T-cell (primary cell): ENCODE measurements around the gene ACAN. TPM values are rescaled to one million over a fixed set of nuclear protein-coding genes. Genes with fewer than 3 reads are reported as not detected.

Source experiments
- ATAC-seq, 4 experiments: fragments of 200-7000 bp in 3 of 4; fragments of 150-1000 bp in 1 of 4; cut with Tn5 transposase; replicated peaks in 1 of 4; 1 replicate in 3 of 4; 2 replicates in 1 of 4; pipeline ENCODE4 v1.10.0; 2021; ENCODE audit warnings: moderate library complexity in 3 of 4, mild to moderate bottlenecking in 2 of 4, moderate number of reproducible peaks in 1 of 4
- CTCF ChIA-PET, 2 donors: fragments of 300-600 bp; sonication (Branson Sonifier 250); formaldehyde crosslinking; loops; one replicate each; lab custom pipeline; 2022; ENCODE audit warnings: antibody characterized with exemption in 2 of 2; lab: Charles Lee
- POLR2A ChIA-PET, 2 donors: fragments of 300-600 bp; sonication (Branson Sonifier 250); formaldehyde crosslinking; loops; one replicate each; lab custom pipeline; 2022; ENCODE audit warnings: antibody characterized with exemption in 2 of 2; lab: Charles Lee
- DNase-seq, 35 experiments: peaks; one replicate each; pipeline versions ENCODE4 v3.0.0 to v3.0.0-alpha.2; 2013 to 2023
- H3K27ac ChIP-seq: one replicate; pipeline ENCODE4 v1.5.1; 2013; ENCODE audit warnings: low read length
- H3K27me3 ChIP-seq, 2 experiments: replicated peaks in 1 of 2; 1 replicate in 1 of 2; 2 replicates in 1 of 2; pipeline versions ENCODE4 v1.6.1 to v1.7.0; 2013; ENCODE audit warnings: low read length in 1 of 2, mixed read lengths in 1 of 2; ENCODE audit not compliant: control insufficient read depth in 2 of 2, insufficient read depth in 2 of 2; ENCODE audit errors: extremely low read depth in 1 of 2
- H3K36me3 ChIP-seq, 2 donors: 1 replicate in 1 of 2; 2 replicates in 1 of 2; pipeline versions ENCODE4 v1.6.1 to v1.7.0; 2013; ENCODE audit warnings: low read length in 1 of 2; ENCODE audit not compliant: control insufficient read depth in 2 of 2, insufficient read depth in 1 of 2; ENCODE audit errors: extremely low read depth in 1 of 2
- H3K4me1 ChIP-seq, 2 experiments: 1 replicate in 1 of 2; 2 replicates in 1 of 2; pipeline versions ENCODE4 v1.6.1 to v1.7.0; 2013; ENCODE audit warnings: low read length in 2 of 2, mixed read lengths in 1 of 2; ENCODE audit not compliant: insufficient read depth in 2 of 2, control insufficient read depth in 1 of 2; ENCODE audit errors: extremely low read depth in 1 of 2
- H3K4me3 ChIP-seq, 2 donors: 1 replicate in 1 of 2; 2 replicates in 1 of 2; pipeline versions ENCODE4 v1.5.1 to v1.7.0; 2013; ENCODE audit warnings: mild to moderate bottlenecking in 2 of 2, low read length in 1 of 2, moderate library complexity in 1 of 2; ENCODE audit not compliant: control insufficient read depth in 1 of 2; ENCODE audit errors: extremely low read depth in 1 of 2
- H3K9me3 ChIP-seq: 2 replicates; pipeline ENCODE4 v1.7.0; 2013
- H3K27ac Mint-ChIP-seq, 2 donors: one replicate each; pipeline ENCODE4 v1.8.0; 2020 to 2021; ENCODE audit warnings: mild to moderate bottlenecking in 2 of 2, mixed read lengths in 2 of 2
- H3K27me3 Mint-ChIP-seq, 2 donors: one replicate each; pipeline ENCODE4 v1.8.0; 2021 to 2022; ENCODE audit warnings: mixed read lengths in 2 of 2
- H3K36me3 Mint-ChIP-seq: one replicate; pipeline ENCODE4 v1.8.0; 2021; ENCODE audit warnings: mixed read lengths
- H3K4me1 Mint-ChIP-seq, 3 donors: one replicate each; pipeline ENCODE4 v1.8.0; 2020 to 2022; ENCODE audit warnings: mixed read lengths in 3 of 3, mild to moderate bottlenecking in 1 of 3
- H3K4me3 Mint-ChIP-seq, 3 donors: one replicate each; pipeline ENCODE4 v1.8.0; 2020 to 2022; ENCODE audit warnings: mild to moderate bottlenecking in 3 of 3, mixed read lengths in 3 of 3, moderate library complexity in 3 of 3
- H3K9me3 Mint-ChIP-seq, 3 donors: one replicate each; pipeline ENCODE4 v1.8.0; 2020 to 2022; ENCODE audit warnings: mixed read lengths in 3 of 3
- WGBS: methylation state at CpG from one replicate; pipeline ENCODE4 v1.1.5; 2013; ENCODE audit warnings: missing lambda C conversion rate; ENCODE audit not compliant: insufficient coverage; 5-methylcytosine and 5-hydroxymethylcytosine counted together
- total RNA-seq, 35 experiments: library from RNA in 6 of 35; stranded (reverse) in 6 of 35; fragments of 120-200 nt in 1 of 35; gene quantifications; one replicate each; pipeline versions ENCODE4 v1.2.1 to v1.2.4 and lab custom pipeline; 2013 to 2026

Gene ACAN
- total RNA-seq, 5 donors from 2014 or later (not counting 1 experiment from before 2014, with no cell fraction given): not detected

- H3K27me3 Mint-ChIP-seq: peaks cover 0 to 4% of the 10 kb centered on the region in 2 donors
These were observed 110.0 kb downstream of the ACAN start, which contains the start of gene MFGE8 for GRCh38 chr15:88913017-88913849. Gene MFGE8, minus strand, starts transcription at chr15:88913379. Its CDS starts 60 bp downstream, at chr15:88913319.

DNA sequence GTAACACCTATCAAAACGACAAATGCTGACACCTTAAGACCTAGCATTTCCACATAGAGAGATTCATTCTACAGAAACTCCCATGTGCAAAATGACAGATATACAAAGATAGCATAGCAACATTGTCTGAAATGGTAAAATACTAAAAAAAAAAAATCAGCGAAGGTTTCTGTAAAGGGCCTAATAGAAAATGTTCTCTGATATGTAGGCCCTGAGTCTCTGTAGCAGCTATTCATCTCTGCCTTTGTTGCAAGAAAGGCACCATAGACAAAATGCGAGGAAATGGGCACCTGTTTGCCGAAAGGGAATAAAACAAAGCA, 110.6 kb downstream of the ACAN start:
- H3K27me3 Mint-ChIP-seq: peaks cover under 1 to 4% of the 10 kb centered on the region in 2 donors
- ATAC-seq: no peak
- no CpG with 5 or more reads among the region's 4 CpGs for WGBS
- H3K4me3 Mint-ChIP-seq: peak overlapping the region; percentile 88 to 99 (median 97)
- CTCF ChIA-PET: interaction anchor here in 1 of 2 donors (2.5 kb wide), 1 partner anchor 9 kb away, joined by 9 read pairs; no protein-coding TSS in a partner anchor
- Histone ChIP-seq H3K36me3 (peaks cover 0 to 6% of the 10 kb centered on the region in 2 donors), H3K4me1 (peaks cover 5 to 20% of the 10 kb centered on the region in 2 experiments), H3K27ac (peak overlapping the region; percentile 32), H3K27me3 (peaks cover 0 to 5% of the 10 kb centered on the region in 2 experiments), H3K4me3 (peak overlapping the region; percentile 75), H3K9me3 (no peaks in the 10 kb centered on the region)
- no peaks in the 10 kb centered on the region for H3K9me3 Mint-ChIP-seq
- H3K27ac Mint-ChIP-seq: peak overlapping the region; percentile 87 to 91
- H3K4me1 Mint-ChIP-seq: peaks cover 25 to 39% (median 34%) of the 10 kb centered on the region in 3 donors
- H3K36me3 Mint-ChIP-seq: peaks cover 6% of the 10 kb centered on the region
- no peak for DNase-seq
- POLR2A ChIA-PET: no interaction called here

More at GRCh38 chr15:88913017-88913849, 110.0 kb downstream of the ACAN start, which contains the start of gene MFGE8:
- peaks cover 6% of the 10 kb centered on the region for H3K36me3 Mint-ChIP-seq
- H3K27ac ChIP-seq: peak within 1 kb of the TSS; percentile 43
- H3K27me3 ChIP-seq: peaks cover 0 to 5% of the 10 kb centered on the region in 2 experiments
- H3K27ac Mint-ChIP-seq: peak within 1 kb of the TSS; percentile 87 to 91
- peaks cover 0 to 8% of the 10 kb centered on the region in 2 donors for H3K36me3 ChIP-seq
- peaks cover 5 to 20% of the 10 kb centered on the region in 2 experiments for H3K4me1 ChIP-seq
- ChIA-PET POLR2A (no interaction called here), CTCF (no interaction called here)
- H3K9me3 Mint-ChIP-seq: no peaks in the 10 kb centered on the region
- peak within 1 kb of the TSS; percentile 75 for H3K4me3 ChIP-seq
- peaks cover 25 to 39% (median 32%) of the 10 kb centered on the region in 3 donors for H3K4me1 Mint-ChIP-seq
- H3K4me3 Mint-ChIP-seq: peak within 1 kb of the TSS; percentile 88 to 99 (median 97)
- no peaks in the 10 kb centered on the region for H3K9me3 ChIP-seq
- DNase-seq (peak; percentile 30 to 80 (median 65)), ATAC-seq (peak; percentile 92 to 95 (median 94))
- WGBS: under 1% methylated on average over 43 of the region's 67 CpGs

DNA sequence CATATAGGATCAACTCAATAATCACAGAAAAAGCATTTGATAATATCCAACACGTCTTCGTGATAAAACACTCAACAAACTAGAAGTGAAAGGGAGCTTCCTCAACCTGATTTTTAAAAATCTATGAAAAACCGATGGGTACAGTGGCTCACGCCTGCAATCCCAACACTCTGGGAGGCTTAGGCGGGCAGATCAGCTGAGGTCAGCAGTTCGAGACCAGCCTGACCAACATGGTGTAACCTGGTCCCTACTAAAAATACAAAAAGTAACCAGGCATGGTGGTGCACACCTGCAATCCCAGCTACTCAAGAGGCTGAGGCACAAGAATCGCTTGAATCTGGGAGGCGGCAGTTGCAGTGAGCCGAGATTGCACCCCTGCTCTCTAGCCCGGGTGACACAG, 112.1 kb downstream of the ACAN start:
- ATAC-seq: no peak
- Mint-ChIP-seq H3K9me3 (no peaks in the 10 kb centered on the region), H3K4me3 (no peak overlapping the region), H3K36me3 (no peaks in the 10 kb centered on the region), H3K4me1 (peaks cover 25 to 30% (median 28%) of the 10 kb centered on the region in 3 donors), H3K27ac (no peak overlapping the region), H3K27me3 (peaks cover 5 to 6% of the 10 kb centered on the region in 2 donors)
- ChIA-PET CTCF (interaction anchor here in 1 of 2 donors (2.5 kb wide), 1 partner anchor 10 kb away, joined by 9 read pairs; no protein-coding TSS in a partner anchor), POLR2A (no interaction called here)
- Histone ChIP-seq H3K4me3 (no peak overlapping the region), H3K36me3 (no peaks in the 10 kb centered on the region), H3K9me3 (no peaks in the 10 kb centered on the region), H3K27me3 (peaks cover 0 to 8% of the 10 kb centered on the region in 2 experiments), H3K4me1 (peaks cover 5 to 20% of the 10 kb centered on the region in 2 experiments), H3K27ac (no peak overlapping the region)
- 100% methylated on average over 5 of the region's 10 CpGs for WGBS
- no peak for DNase-seq

DNA sequence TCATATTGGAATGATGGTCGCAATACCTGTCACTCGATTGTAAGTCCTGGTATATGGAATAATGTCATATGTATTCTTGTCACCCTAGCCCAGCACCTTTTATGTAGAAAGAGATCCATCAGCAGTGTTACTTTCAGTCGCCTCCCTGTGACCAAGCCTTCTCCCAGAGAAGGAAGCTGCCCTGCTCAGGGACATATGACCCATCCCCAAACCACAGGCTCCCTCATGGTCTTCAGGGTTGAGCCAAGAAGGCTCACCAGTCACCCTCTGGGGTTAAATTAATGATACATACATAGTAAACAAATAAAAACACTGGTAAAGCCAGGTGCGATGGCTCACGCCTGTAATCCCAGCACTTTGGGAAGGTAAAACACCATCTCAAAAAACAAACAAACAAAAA, 114.5 kb downstream of the ACAN start:
- Histone ChIP-seq H3K27ac (no peak overlapping the region), H3K4me1 (peaks cover 3 to 6% of the 10 kb centered on the region in 2 experiments), H3K9me3 (no peaks in the 10 kb centered on the region), H3K27me3 (peaks cover 3 to 12% of the 10 kb centered on the region in 2 experiments), H3K36me3 (no peaks in the 10 kb centered on the region), H3K4me3 (no peak overlapping the region)
- ChIA-PET CTCF (interaction anchor here (0.7 to 1.3 kb wide), 3 partner anchors 13 to 447 kb away, joined by 3 read pairs; no protein-coding TSS in a partner anchor), POLR2A (no interaction called here)
- whole genome bisulfite sequencing: 92% methylated on average over 2 of the region's 5 CpGs
- DNase-seq (no peak), ATAC-seq (no peak)
- H3K36me3 Mint-ChIP-seq: no peaks in the 10 kb centered on the region
- H3K27ac Mint-ChIP-seq: no peak overlapping the region
- no peak overlapping the region for H3K4me3 Mint-ChIP-seq
- no peaks in the 10 kb centered on the region for H3K9me3 Mint-ChIP-seq
- H3K27me3 Mint-ChIP-seq: peaks cover 7 to 10% of the 10 kb centered on the region in 2 donors
- H3K4me1 Mint-ChIP-seq: peaks cover 6 to 13% (median 9%) of the 10 kb centered on the region in 3 donors

DNA sequence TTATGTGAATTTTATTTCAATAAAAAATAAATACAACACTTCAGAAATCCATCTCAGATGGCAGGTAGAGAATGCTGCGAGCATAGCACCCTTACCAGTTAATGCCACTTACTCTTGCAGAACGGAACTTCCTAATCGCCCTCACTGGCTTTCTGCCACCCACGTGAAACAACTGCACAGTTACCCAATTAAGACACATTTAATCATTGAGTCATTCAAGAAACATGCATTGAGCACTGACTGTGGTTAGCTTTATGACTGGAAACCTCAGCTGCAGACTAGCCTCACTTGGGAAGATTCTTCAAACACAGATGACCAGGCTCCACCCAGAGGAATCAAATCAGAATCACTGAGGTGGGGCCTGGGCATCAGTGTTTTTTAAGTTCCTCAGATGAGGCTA, 115.5 kb downstream of the ACAN start:
- ChIA-PET CTCF (no interaction called here), POLR2A (no interaction called here)
- Histone ChIP-seq H3K27me3 (peaks cover 3 to 12% of the 10 kb centered on the region in 2 experiments), H3K9me3 (no peaks in the 10 kb centered on the region), H3K4me3 (no peak overlapping the region), H3K36me3 (no peaks in the 10 kb centered on the region), H3K4me1 (peaks cover 0 to under 1% of the 10 kb centered on the region in 2 experiments), H3K27ac (no peak overlapping the region)
- H3K27me3 Mint-ChIP-seq: peaks cover 7 to 10% of the 10 kb centered on the region in 2 donors
- H3K27ac Mint-ChIP-seq: no peak overlapping the region
- ATAC-seq (no peak), DNase-seq (no peak)
- peaks cover under 1 to 9% (median 4%) of the 10 kb centered on the region in 3 donors for H3K4me1 Mint-ChIP-seq
- H3K4me3 Mint-ChIP-seq: no peak overlapping the region
- no peaks in the 10 kb centered on the region for H3K36me3 Mint-ChIP-seq
- H3K9me3 Mint-ChIP-seq: no peaks in the 10 kb centered on the region
- WGBS: 40% methylated on average over 3 of the region's 4 CpGs

DNA sequence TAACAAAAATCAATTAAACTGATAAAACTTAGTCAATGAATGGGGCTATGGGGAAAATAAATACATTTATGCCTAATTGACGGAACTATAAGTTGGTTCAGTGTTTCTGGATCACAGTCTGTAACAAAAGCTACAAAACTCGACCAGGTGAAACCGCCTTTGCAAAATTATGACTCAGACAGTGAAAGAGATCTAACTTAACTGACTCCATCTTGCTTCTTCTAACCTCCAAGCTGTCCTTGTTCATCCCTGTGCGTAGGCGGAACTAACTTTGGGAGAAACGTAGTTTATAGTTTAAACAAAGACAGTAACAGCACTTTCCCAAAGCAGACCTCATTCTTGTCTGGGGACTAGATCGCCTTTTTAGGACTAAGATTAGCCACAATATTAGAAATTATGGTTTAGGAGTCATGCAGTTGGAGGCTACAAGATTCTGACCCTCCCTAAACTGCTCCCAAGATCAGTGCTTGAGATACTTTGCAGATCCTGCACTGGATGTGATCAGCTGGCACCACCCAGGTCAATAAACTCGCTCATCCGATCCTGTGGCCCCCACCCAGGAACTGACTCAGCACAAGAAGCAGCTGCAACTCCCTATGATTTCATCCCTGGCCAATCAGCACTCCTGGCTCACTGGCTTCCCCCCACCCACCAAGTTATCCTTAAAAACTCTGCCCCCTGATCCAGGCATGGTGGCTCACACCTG, 117.1 kb downstream of the ACAN start:
- no peak overlapping the region for H3K27ac Mint-ChIP-seq
- POLR2A ChIA-PET: no interaction called here
- DNase-seq: no peak

More for the DNA sequence above, 117.1 kb downstream of the ACAN start:
- peaks cover 7 to 10% of the 10 kb centered on the region in 2 donors for H3K27me3 Mint-ChIP-seq
- no peak overlapping the region for H3K4me3 ChIP-seq
- H3K4me3 Mint-ChIP-seq: no peak overlapping the region
- no peaks in the 10 kb centered on the region for H3K4me1 ChIP-seq
- no peaks in the 10 kb centered on the region for H3K36me3 Mint-ChIP-seq
- H3K4me1 Mint-ChIP-seq: peaks cover 0 to 8% (median 4%) of the 10 kb centered on the region in 3 donors
- 19% methylated on average over 3 of the region's 9 CpGs for WGBS
- CTCF ChIA-PET: interaction anchor here in 1 of 2 donors (0.7 kb wide), 1 partner anchor 137 kb away, joined by 3 read pairs; no protein-coding TSS in a partner anchor
- no peaks in the 10 kb centered on the region for H3K36me3 ChIP-seq
- ATAC-seq: peak in 1 of 4 experiments; percentile 32
- H3K27ac ChIP-seq: no peak overlapping the region
- no peaks in the 10 kb centered on the region for H3K9me3 ChIP-seq
- H3K9me3 Mint-ChIP-seq: no peaks in the 10 kb centered on the region
- H3K27me3 ChIP-seq: peaks cover 3 to 9% of the 10 kb centered on the region in 2 experiments
